Mesothelial cell of epicardium (in vitro differentiated cells): ENCODE measurements around the gene LSS. TPM values are rescaled to one million over a fixed set of nuclear protein-coding genes. Genes with fewer than 3 reads are reported as not detected.

Source experiments
- DNase-seq, 2 experiments: peaks; one replicate each; pipeline ENCODE4 v3.0.0; 2021; ENCODE audit warnings: low spot score in 2 of 2; ENCODE audit not compliant: unreplicated experiment in 2 of 2
- H3K27ac Mint-ChIP-seq: 2 replicates; pipeline ENCODE4 v1.8.0; 2021; ENCODE audit warnings: mixed read lengths
- H3K27me3 Mint-ChIP-seq: 2 replicates; pipeline ENCODE4 v1.8.0; 2021; ENCODE audit warnings: low read depth, mixed read lengths
- H3K36me3 Mint-ChIP-seq: 2 replicates; pipeline ENCODE4 v1.8.0; 2021; ENCODE audit warnings: mixed read lengths
- H3K4me1 Mint-ChIP-seq: 2 replicates; pipeline ENCODE4 v1.8.0; 2021; ENCODE audit warnings: mixed read lengths
- H3K4me3 Mint-ChIP-seq: 2 replicates; pipeline ENCODE4 v1.8.0; 2021; ENCODE audit warnings: mild to moderate bottlenecking, moderate library complexity, mixed read lengths
- H3K9me3 Mint-ChIP-seq: 2 replicates; pipeline ENCODE4 v1.8.0; 2021; ENCODE audit warnings: mixed read lengths
- CTCF ChIP-seq: fragments of 200-600 bp; sonication (generic); IDR thresholded peaks from one replicate; pipeline ENCODE4 v1.5.0; 2021; ENCODE audit warnings: antibody characterized with exemption; ENCODE audit not compliant: unreplicated experiment
- total RNA-seq: library from RNA; stranded (reverse); gene quantifications from 3 replicates; pipeline ENCODE4 v1.2.1, GENCODE V29; 2021

LSS gene
- total RNA-seq, 1 donor from 2014 or later = 85.8 TPM

GRCh38 chr21:46182548-46183336 lies 45.8 kb downstream of the LSS start:
- no peak for DNase-seq
- Mint-ChIP-seq H3K9me3 (peaks cover 4% of the 10 kb centered on the region), H3K27me3 (no peaks in the 10 kb centered on the region), H3K36me3 (peaks cover 6% of the 10 kb centered on the region), H3K4me1 (peaks cover 7% of the 10 kb centered on the region), H3K27ac (peak overlapping the region; percentile 43), H3K4me3 (peak overlapping the region; percentile 68)
- TF ChIP-seq CTCF = no peak

DNA sequence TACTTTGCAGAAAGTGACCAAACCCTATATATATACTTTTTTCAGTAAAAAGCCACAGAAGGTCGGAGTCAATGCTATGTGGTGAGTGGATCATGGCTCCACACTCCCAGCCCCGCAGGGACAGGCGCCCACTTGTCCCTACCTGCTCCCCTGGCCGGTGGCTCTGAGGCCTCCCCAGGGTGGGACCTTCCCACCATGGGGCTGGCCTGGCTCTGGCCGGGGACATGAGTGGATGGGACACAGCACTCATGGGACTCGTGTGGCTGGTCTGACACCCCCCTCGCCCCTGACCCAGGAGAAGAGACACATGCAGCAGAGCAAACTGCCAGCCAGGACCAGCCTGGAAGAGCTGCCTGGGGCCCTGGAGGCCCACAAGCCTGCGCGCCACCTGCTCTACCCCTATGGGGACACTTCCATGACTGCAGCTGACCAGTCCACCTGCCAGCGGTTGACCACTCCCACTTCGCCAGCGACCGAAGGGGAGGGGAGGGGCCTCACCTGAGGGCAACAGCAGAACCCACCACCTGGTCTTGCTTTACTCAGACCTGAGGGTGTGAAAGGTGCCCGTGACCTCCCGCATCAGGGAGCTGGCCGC lies 46.5 kb downstream of the LSS start:
- H3K9me3 Mint-ChIP-seq = peaks cover 11% of the 10 kb centered on the region
- H3K27ac Mint-ChIP-seq = peak overlapping the region; percentile 16
- no peaks in the 10 kb centered on the region for H3K27me3 Mint-ChIP-seq
- peaks cover 12% of the 10 kb centered on the region for H3K36me3 Mint-ChIP-seq
- no peak for TF ChIP-seq CTCF
- no peak for DNase-seq
- H3K4me3 Mint-ChIP-seq = peak overlapping the region; percentile 49
- H3K4me1 Mint-ChIP-seq = peaks cover 6% of the 10 kb centered on the region

DNA sequence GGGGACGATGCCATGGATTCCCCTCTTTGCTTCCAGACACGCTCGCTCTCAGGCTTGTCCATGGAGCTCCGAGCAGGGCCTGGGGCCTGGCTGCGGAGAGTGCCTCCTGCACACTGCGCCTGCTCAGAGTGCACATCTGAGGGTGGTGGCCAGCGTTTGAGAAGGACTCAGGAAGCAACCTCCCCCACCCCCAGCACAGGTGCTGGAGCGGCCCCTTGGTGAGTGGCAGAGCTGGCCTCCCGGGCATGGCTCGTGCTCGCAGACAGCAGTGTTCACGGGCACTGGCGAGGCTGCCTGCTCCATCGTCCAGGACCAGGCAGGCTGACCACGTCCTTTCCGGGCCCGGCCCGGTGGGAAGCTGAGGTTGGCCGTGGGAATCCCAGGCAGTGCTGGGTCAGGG lies 47.1 kb downstream of the LSS start:
- Mint-ChIP-seq H3K9me3 (peaks cover 17% of the 10 kb centered on the region), H3K27me3 (no peaks in the 10 kb centered on the region), H3K4me3 (no peak overlapping the region), H3K27ac (peak overlapping the region; percentile 16), H3K36me3 (peaks cover 18% of the 10 kb centered on the region), H3K4me1 (peaks cover 6% of the 10 kb centered on the region)
- no peak for TF ChIP-seq CTCF
- no peak for DNase-seq

- Mint-ChIP-seq H3K27ac (no peak overlapping the region), H3K4me1 (peaks cover 6% of the 10 kb centered on the region), H3K9me3 (peaks cover 23% of the 10 kb centered on the region), H3K4me3 (no peak overlapping the region), H3K36me3 (peaks cover 23% of the 10 kb centered on the region), H3K27me3 (no peaks in the 10 kb centered on the region)
- no peak for TF ChIP-seq CTCF
- DNase-seq = no peak
Measured at GRCh38 chr21:46180778-46181391, 47.7 kb downstream of the LSS start.

DNA sequence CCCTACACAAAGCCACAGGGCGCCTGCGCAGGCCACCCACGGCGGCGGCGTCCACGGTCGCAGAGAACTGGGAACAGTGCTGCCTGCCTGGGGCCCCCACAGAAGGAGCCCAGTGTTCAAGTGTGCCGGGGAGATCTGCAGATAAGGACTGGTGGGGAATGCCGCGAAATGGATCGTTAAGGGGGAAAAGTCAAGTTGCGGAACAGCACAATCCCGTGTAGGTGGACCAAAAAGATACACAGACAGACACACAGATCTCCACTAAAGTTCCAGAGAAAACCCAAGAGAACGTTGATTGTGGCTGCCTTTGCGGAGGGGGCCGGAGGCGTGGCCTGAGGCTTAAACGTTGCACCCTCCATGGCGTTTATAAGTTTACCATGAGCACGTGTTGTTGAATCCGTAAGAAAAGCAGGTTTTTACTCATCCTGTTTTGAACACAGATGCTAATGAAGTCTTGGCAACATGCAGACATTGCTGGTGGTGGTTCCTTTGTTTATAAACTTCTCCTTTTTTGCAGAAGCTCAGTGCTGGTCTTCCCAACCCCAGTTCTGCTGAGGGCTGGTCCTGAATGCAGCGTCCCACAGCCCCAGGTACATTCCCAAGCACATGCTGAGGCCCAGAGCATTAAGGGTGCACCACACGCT lies 48.4 kb downstream of the LSS start:
- Mint-ChIP-seq H3K36me3 (peaks cover 25% of the 10 kb centered on the region), H3K9me3 (peaks cover 30% of the 10 kb centered on the region), H3K4me3 (no peak overlapping the region), H3K27ac (no peak overlapping the region), H3K4me1 (peaks cover 2% of the 10 kb centered on the region), H3K27me3 (no peaks in the 10 kb centered on the region)
- TF ChIP-seq CTCF = no peak
- DNase-seq = no peak
